ENCODE data around the gene SUSD3.

SUSD3 gene

DNA sequence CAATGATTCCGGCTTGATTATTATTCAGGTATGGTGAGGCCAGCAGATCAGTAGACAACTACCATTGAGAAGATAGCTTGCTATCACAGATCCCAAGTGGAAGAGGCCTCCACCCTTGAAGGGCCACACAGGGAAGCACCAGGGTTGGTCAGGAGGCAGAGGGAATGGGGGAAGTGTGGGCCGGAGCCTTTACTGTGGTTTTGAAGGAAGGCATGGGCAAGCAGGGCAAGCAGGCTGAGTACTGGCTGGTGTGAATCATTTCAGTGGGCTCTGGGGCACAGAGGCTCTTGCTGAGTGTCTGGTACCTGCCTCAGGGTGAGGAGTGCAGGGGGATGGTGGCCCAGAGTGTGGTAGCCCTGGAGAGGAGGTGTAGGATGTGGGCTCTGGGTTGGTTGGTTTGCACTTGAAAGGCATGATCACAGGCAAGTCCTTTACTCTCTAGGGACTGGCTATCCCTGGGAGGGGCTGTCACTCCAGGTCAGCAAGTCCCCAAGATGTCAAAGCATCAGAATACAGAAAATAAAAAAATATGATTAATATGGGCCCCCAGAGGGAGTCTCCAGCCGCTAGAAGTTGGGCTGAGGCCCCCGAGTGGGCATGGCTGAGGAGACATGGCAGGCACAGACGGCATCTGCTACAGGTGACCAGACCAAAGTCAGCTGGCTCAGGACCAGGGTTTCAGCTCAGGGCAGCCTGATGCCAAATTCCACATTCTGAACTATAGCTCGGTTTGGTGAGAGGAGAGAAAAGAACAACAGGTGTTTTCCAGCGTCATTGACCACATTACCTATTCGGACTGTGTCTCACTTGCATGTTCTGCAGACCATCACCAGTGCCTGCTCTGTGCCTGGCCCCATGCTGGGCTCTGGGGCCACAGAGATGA is 9.7 kb upstream of the SUSD3 start:
- Histone ChIP-seq H3K4me3 (ENCODE audit: low read depth in 1 of 2, low read length in 2 of 2) (no peak overlapping the region), H4K20me1 (ENCODE audit: insufficient read depth, low read length) (no peaks in the 10 kb centered on the region), H3K36me3 (ENCODE audit: insufficient read depth, low read length) (no peaks in the 10 kb centered on the region), H3K27ac (ENCODE audit: low read length) (no peak overlapping the region), H3K9ac (ENCODE audit: low read depth, low read length) (no peak overlapping the region), H3K4me2 (ENCODE audit: insufficient read depth, low read length) (no peak overlapping the region), H3K79me2 (ENCODE audit: insufficient read depth, low read length) (no peaks in the 10 kb centered on the region), H3K27me3 (ENCODE audit: insufficient read depth, low read length, poor library complexity) (no peaks in the 10 kb centered on the region), H3K4me1 (ENCODE audit: insufficient read depth, low read length) (peaks cover 6% of the 10 kb centered on the region), H3K9me3 (ENCODE audit: insufficient read depth, low read length, severe bottlenecking) (no peaks in the 10 kb centered on the region), H2AFZ (ENCODE audit: low read depth, low read length) (no peak overlapping the region)
- ATAC-seq (ENCODE audit: insufficient read depth, low read depth), result no peak
- no peak for DNase-seq
- TF ChIP-seq EZH2 (IDR thresholded peaks at IDR 0.05; ENCODE audit: borderline replicate concordance, low read depth, low read length, severe bottlenecking), result no peak
- TF ChIP-seq, protein P1, sequence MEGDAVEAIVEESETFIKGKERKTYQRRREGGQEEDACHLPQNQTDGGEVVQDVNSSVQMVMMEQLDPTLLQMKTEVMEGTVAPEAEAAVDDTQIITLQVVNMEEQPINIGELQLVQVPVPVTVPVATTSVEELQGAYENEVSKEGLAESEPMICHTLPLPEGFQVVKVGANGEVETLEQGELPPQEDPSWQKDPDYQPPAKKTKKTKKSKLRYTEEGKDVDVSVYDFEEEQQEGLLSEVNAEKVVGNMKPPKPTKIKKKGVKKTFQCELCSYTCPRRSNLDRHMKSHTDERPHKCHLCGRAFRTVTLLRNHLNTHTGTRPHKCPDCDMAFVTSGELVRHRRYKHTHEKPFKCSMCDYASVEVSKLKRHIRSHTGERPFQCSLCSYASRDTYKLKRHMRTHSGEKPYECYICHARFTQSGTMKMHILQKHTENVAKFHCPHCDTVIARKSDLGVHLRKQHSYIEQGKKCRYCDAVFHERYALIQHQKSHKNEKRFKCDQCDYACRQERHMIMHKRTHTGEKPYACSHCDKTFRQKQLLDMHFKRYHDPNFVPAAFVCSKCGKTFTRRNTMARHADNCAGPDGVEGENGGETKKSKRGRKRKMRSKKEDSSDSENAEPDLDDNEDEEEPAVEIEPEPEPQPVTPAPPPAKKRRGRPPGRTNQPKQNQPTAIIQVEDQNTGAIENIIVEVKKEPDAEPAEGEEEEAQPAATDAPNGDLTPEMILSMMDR (IDR thresholded peaks at IDR 0.05; ENCODE audit: borderline replicate concordance, extremely low read depth, low read length, poor library complexity, severe bottlenecking), result no peak

DNA sequence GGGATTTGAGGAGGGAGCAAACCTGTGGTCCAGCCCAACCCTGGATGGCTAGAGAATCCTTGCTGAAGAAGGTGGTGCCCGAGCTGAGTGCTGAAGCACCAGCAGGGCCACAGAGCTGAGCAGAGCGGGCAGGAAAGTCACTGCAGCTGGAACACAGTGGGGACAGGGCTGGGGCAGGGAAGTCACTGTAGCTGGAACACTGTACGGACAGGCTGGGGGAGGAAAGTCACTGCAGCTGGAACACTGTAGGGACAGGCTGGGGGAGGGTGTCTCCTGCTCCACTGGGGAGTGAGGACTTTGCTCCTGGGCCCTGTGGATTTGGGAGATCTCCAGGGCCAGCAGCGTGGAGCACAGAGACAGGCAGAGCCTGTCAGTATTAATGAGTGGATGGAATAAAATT is 9.0 kb upstream of the SUSD3 start:
- Histone ChIP-seq H3K9me3 (ENCODE audit: insufficient read depth, low read length, severe bottlenecking) (no peaks in the 10 kb centered on the region), H3K4me2 (ENCODE audit: insufficient read depth, low read length) (no peak overlapping the region), H4K20me1 (ENCODE audit: insufficient read depth, low read length) (no peaks in the 10 kb centered on the region), H3K4me1 (ENCODE audit: insufficient read depth, low read length) (peaks cover 6% of the 10 kb centered on the region), H3K79me2 (ENCODE audit: insufficient read depth, low read length) (no peaks in the 10 kb centered on the region), H3K27me3 (ENCODE audit: insufficient read depth, low read length, poor library complexity) (no peaks in the 10 kb centered on the region), H3K36me3 (ENCODE audit: insufficient read depth, low read length) (no peaks in the 10 kb centered on the region), H2AFZ (ENCODE audit: low read depth, low read length) (no peak overlapping the region), H3K4me3 (ENCODE audit: low read depth in 1 of 2, low read length in 2 of 2) (no peak overlapping the region), H3K9ac (ENCODE audit: low read depth, low read length) (no peak overlapping the region), H3K27ac (ENCODE audit: low read length) (no peak overlapping the region)
- ATAC-seq (ENCODE audit: insufficient read depth, low read depth), result no peak
- no peak for DNase-seq
- TF ChIP-seq, protein P1 (IDR thresholded peaks at IDR 0.05; ENCODE audit: borderline replicate concordance, extremely low read depth, low read length, poor library complexity, severe bottlenecking), result no peak
- TF ChIP-seq EZH2 (IDR thresholded peaks at IDR 0.05; ENCODE audit: borderline replicate concordance, low read depth, low read length, severe bottlenecking), result no peak

DNA sequence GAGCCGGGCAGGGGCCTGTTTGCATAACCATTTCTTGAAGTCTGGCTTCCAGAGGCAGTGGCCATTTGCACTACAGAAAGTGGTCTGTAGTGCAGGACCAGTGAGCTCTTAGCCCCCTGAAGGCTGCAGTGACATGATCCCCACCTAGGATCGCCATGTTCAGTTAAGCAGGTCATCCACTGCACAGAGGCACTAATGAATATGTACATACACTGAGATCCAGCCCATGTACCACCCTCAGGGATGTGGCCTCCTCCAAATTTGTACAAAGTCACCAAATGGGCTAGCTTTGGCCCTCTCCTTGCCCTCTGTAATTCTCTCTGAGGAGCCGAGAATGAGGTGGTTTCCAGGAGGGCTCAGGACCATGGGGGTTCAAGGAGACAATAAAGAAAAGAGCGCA is 8.3 kb upstream of the SUSD3 start:
- DNase-seq (no peak), ATAC-seq (ENCODE audit: insufficient read depth, low read depth) (no peak)
- no peak overlapping the region for H3K27ac ChIP-seq (ENCODE audit: low read length)
- H2AFZ ChIP-seq (ENCODE audit: low read depth, low read length), result no peak overlapping the region
- H3K79me2 ChIP-seq (ENCODE audit: insufficient read depth, low read length), result no peaks in the 10 kb centered on the region
- H3K27me3 ChIP-seq (ENCODE audit: insufficient read depth, low read length, poor library complexity), result no peaks in the 10 kb centered on the region
- no peaks in the 10 kb centered on the region for H3K36me3 ChIP-seq (ENCODE audit: insufficient read depth, low read length)
- H3K9ac ChIP-seq (ENCODE audit: low read depth, low read length), result no peak overlapping the region
- H4K20me1 ChIP-seq (ENCODE audit: insufficient read depth, low read length), result no peaks in the 10 kb centered on the region
- peaks cover 6% of the 10 kb centered on the region for H3K4me1 ChIP-seq (ENCODE audit: insufficient read depth, low read length)
- TF ChIP-seq, protein P1 (IDR thresholded peaks at IDR 0.05; ENCODE audit: borderline replicate concordance, extremely low read depth, low read length, poor library complexity, severe bottlenecking), result no peak
- no peak for TF ChIP-seq EZH2 (IDR thresholded peaks at IDR 0.05; ENCODE audit: borderline replicate concordance, low read depth, low read length, severe bottlenecking)
- H3K4me2 ChIP-seq (ENCODE audit: insufficient read depth, low read length), result no peak overlapping the region
- no peaks in the 10 kb centered on the region for H3K9me3 ChIP-seq (ENCODE audit: insufficient read depth, low read length, severe bottlenecking)
- H3K4me3 ChIP-seq (ENCODE audit: low read depth in 1 of 2, low read length in 2 of 2), result no peak overlapping the region
